Caco-2 (cell line): Measurements from ENCODE around the gene RFNG. TPM values are rescaled to one million over a fixed set of nuclear protein-coding genes. Genes with fewer than 3 reads are reported as not detected.

ENCODE experiments used
- BruUV-seq: library from RNA; stranded (reverse); fragments of 400-500 nt; replicated peaks from 2 replicates; lab custom pipeline; 2021; lab: Mats Ljungman, UMichigan
- CTCF ChIA-PET: fragments of 300-600 bp; sonication (Branson Sonifier 250); formaldehyde crosslinking; loops from one replicate; lab custom pipeline; 2022; ENCODE audit warnings: antibody characterized with exemption; lab: Charles Lee
- POLR2A ChIA-PET: fragments of 300-600 bp; sonication (Branson Sonifier 250); formaldehyde crosslinking; loops from one replicate; lab custom pipeline; 2022; ENCODE audit warnings: antibody characterized with exemption; lab: Charles Lee
- DNase-seq, 2 experiments: peaks; one replicate each; pipeline versions ENCODE4 v3.0.0 to v3.0.0-alpha.2; 2020 to 2022
- H3K27me3 ChIP-seq: replicated peaks from 2 replicates; pipeline ENCODE4 v1.6.0; 2011; ENCODE audit warnings: low read length; ENCODE audit not compliant: control insufficient read depth, insufficient read depth
- H3K36me3 ChIP-seq: 2 replicates; pipeline ENCODE4 v1.5.1; 2011; ENCODE audit warnings: low read length; ENCODE audit not compliant: control insufficient read depth, insufficient read depth
- H3K4me1 ChIP-seq: fragments of 250-450 bp; sonication (Bioruptor Pico); 2 replicates; pipeline ENCODE4 v1.5.1; 2020; ENCODE audit warnings: mild to moderate bottlenecking
- H3K4me3 ChIP-seq: 2 replicates; pipeline ENCODE4 v1.5.1; 2011; ENCODE audit warnings: low read depth, mild to moderate bottlenecking, control low read depth, low read length
- H3K9me3 ChIP-seq: fragments of 250-450 bp; sonication (Bioruptor Pico); 2 replicates; pipeline ENCODE4 v1.5.1; 2020; ENCODE audit warnings: mild to moderate bottlenecking, moderate library complexity
- H3K27ac Mint-ChIP-seq: one replicate; pipeline ENCODE4 v1.8.0; 2022; ENCODE audit warnings: mixed read lengths; ENCODE audit not compliant: unreplicated experiment
- H3K27me3 Mint-ChIP-seq: one replicate; pipeline ENCODE4 v1.8.0; 2022; ENCODE audit warnings: mixed read lengths; ENCODE audit not compliant: insufficient read depth, unreplicated experiment
- H3K36me3 Mint-ChIP-seq: one replicate; pipeline ENCODE4 v1.8.0; 2022; ENCODE audit warnings: mild to moderate bottlenecking, mixed read lengths; ENCODE audit not compliant: insufficient read depth, unreplicated experiment
- H3K4me1 Mint-ChIP-seq: one replicate; pipeline ENCODE4 v1.8.0; 2022; ENCODE audit warnings: low read depth, mixed read lengths; ENCODE audit not compliant: unreplicated experiment
- H3K4me3 Mint-ChIP-seq: one replicate; pipeline ENCODE4 v1.8.0; 2022; ENCODE audit warnings: mild to moderate bottlenecking, moderate library complexity, mixed read lengths; ENCODE audit not compliant: unreplicated experiment
- H3K9me3 Mint-ChIP-seq: one replicate; pipeline ENCODE4 v1.8.0; 2022; ENCODE audit warnings: mixed read lengths; ENCODE audit not compliant: unreplicated experiment
- intact Hi-C: fragments of 100-400 bp; cut with micrococcal nuclease; formaldehyde crosslinking; loops from one replicate; pipeline ENCODE4 v1.10.0; 2022; ENCODE audit not compliant: unreplicated experiment
- total RNA-seq: library from RNA; stranded (reverse); gene quantifications from 2 replicates; pipeline ENCODE4 v1.2.3, GENCODE V29; 2022
- TF ChIP-seq, protein P1 (sequence below), 2 experiments: fragments of 200-600 bp in 1 of 2; IDR thresholded peaks; 1 replicate in 1 of 2; 2 replicates in 1 of 2; pipeline versions ENCODE4 v1.5.1 to v1.8.0; 2011 to 2022; ENCODE audit warnings: antibody characterized with exemption in 1 of 2, control low read depth in 1 of 2, inconsistent platforms in 1 of 2, low read depth in 1 of 2, low read length in 1 of 2, mild to moderate bottlenecking in 1 of 2, moderate library complexity in 1 of 2; ENCODE audit not compliant: insufficient read depth in 1 of 2, severe bottlenecking in 1 of 2, unreplicated experiment in 1 of 2

Gene RFNG
- total RNA-seq, 1 experiment from 2014 or later = 35.5 TPM

DNA sequence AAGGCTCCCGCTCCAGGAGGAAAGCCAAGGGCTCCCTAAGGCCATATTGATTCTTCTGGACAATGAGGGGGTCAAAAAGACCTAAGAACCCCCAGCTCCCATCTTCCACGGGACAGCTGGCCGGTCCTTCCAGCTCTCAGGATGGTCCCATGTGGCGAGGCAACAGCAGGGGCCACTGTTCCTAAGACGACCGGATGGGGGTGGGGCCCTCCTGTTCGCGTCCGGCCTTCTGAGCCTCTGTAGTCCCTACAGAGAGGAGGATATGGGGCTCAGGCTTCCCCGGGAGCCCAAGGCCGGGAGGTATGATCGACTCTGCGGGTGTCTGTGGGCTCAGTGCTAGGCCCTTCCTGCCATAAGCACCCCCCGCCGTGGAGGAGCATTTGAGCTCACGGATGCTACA is 8.1 kb downstream of the RFNG start:
- TF ChIP-seq, protein P1, sequence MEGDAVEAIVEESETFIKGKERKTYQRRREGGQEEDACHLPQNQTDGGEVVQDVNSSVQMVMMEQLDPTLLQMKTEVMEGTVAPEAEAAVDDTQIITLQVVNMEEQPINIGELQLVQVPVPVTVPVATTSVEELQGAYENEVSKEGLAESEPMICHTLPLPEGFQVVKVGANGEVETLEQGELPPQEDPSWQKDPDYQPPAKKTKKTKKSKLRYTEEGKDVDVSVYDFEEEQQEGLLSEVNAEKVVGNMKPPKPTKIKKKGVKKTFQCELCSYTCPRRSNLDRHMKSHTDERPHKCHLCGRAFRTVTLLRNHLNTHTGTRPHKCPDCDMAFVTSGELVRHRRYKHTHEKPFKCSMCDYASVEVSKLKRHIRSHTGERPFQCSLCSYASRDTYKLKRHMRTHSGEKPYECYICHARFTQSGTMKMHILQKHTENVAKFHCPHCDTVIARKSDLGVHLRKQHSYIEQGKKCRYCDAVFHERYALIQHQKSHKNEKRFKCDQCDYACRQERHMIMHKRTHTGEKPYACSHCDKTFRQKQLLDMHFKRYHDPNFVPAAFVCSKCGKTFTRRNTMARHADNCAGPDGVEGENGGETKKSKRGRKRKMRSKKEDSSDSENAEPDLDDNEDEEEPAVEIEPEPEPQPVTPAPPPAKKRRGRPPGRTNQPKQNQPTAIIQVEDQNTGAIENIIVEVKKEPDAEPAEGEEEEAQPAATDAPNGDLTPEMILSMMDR (IDR thresholded peaks at IDR 0.05; ENCODE audit: insufficient read depth in 1 of 2, low read depth in 1 of 2, low read length in 1 of 2, severe bottlenecking in 1 of 2, unreplicated experiment in 1 of 2) = no peak
- no peak overlapping the region for H3K27ac Mint-ChIP-seq
- H3K4me1 ChIP-seq = no peaks in the 10 kb centered on the region
- no peak overlapping the region for H3K4me3 ChIP-seq
- no peak overlapping the region for H3K4me3 Mint-ChIP-seq
- H3K4me1 Mint-ChIP-seq = no peaks in the 10 kb centered on the region
- H3K27me3 Mint-ChIP-seq = no peaks in the 10 kb centered on the region
- no peaks in the 10 kb centered on the region for H3K9me3 ChIP-seq
- no peak for DNase-seq
- no peaks in the 10 kb centered on the region for H3K36me3 Mint-ChIP-seq
- ChIA-PET CTCF (no interaction called here), POLR2A (no interaction called here)
- H3K27me3 ChIP-seq = no peaks in the 10 kb centered on the region
- H3K9me3 Mint-ChIP-seq = peaks cover 9% of the 10 kb centered on the region
- intact Hi-C loops = no loop called here
- no peaks in the 10 kb centered on the region for H3K36me3 ChIP-seq
- no TSS peak for BruUV-seq

DNA sequence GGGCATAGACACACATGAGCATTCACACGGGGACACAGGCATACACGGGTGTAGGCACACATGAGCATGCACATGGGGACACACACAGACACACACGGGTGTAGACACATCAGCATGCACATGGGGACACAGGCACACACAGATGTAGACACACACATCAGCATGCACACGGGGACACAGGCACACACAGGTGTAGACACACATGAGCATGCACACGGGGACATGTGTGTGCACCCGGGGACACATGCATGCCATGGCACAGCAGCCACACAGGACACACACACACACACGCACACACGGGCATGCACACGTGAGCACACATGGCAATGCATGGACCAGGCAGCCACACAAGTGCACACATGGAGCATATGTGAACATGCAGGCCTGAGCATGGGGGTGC is 9.0 kb downstream of the RFNG start:
- ChIA-PET POLR2A (no interaction called here), CTCF (no interaction called here)
- no peak overlapping the region for H3K4me3 ChIP-seq
- H3K27me3 Mint-ChIP-seq = no peaks in the 10 kb centered on the region
- H3K9me3 Mint-ChIP-seq = peaks cover 9% of the 10 kb centered on the region
- TF ChIP-seq, protein P1 (IDR thresholded peaks at IDR 0.05; ENCODE audit: insufficient read depth in 1 of 2, low read depth in 1 of 2, low read length in 1 of 2, severe bottlenecking in 1 of 2, unreplicated experiment in 1 of 2) = no peak
- BruUV-seq = no TSS peak
- intact Hi-C loops = no loop called here
- no peaks in the 10 kb centered on the region for H3K27me3 ChIP-seq
- peaks cover 4% of the 10 kb centered on the region; the same call in 1 of the 2 replicates for H3K4me1 ChIP-seq
- no peak for DNase-seq
- H3K36me3 ChIP-seq = no peaks in the 10 kb centered on the region
- no peaks in the 10 kb centered on the region for H3K9me3 ChIP-seq
- peaks cover 4% of the 10 kb centered on the region for H3K36me3 Mint-ChIP-seq
- no peaks in the 10 kb centered on the region for H3K4me1 Mint-ChIP-seq
- H3K27ac Mint-ChIP-seq = no peak overlapping the region
- H3K4me3 Mint-ChIP-seq = no peak overlapping the region

DNA sequence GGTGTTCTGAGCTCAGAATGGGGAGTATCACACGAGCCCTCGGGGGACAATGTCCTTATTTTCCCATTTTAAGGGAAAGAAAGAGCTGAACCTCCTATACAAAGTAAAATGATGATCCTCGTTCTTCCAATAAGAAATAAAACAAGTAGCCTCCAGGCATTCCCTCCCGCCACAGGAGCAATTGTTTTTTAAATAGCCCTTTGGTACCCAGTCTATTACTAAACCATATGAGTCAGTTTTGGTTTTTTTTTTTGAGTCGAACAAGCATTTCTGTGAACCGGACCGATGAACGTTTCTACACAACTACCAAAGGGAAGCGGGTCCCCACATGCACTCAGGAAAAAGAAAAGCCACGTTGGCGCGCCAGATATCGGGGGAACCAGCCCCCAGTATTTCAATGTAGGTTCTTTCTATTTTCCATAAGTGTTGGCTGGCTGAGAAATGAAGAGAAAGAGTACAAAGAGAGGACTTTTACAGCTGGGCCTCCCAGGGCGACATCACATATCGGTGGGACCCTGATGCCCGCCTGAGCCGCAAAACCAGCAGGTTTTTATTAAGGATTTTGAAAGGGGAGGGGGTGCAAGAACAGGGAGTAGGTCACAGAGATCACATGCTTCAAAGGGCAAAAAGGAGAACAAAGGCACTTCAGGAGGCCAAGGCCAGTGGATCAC is 10.3 kb downstream of the RFNG start:
- Mint-ChIP-seq H3K4me3 (no peak overlapping the region), H3K9me3 (peaks cover 9% of the 10 kb centered on the region), H3K4me1 (no peaks in the 10 kb centered on the region), H3K27me3 (no peaks in the 10 kb centered on the region), H3K27ac (no peak overlapping the region), H3K36me3 (peaks cover 10% of the 10 kb centered on the region)
- Histone ChIP-seq H3K27me3 (no peaks in the 10 kb centered on the region), H3K9me3 (no peaks in the 10 kb centered on the region), H3K36me3 (no peaks in the 10 kb centered on the region), H3K4me3 (no peak overlapping the region), H3K4me1 (peaks cover 10% of the 10 kb centered on the region)
- TF ChIP-seq, protein P1 (IDR thresholded peaks at IDR 0.05; ENCODE audit: insufficient read depth in 1 of 2, low read depth in 1 of 2, low read length in 1 of 2, severe bottlenecking in 1 of 2, unreplicated experiment in 1 of 2) = no peak
- intact Hi-C loops = no loop called here
- ChIA-PET POLR2A (no interaction called here), CTCF (interaction anchor here (0.9 to 1.4 kb wide), 3 partner anchors 10 to 39 kb away, joined by 3 to 7 read pairs (median 7); partner anchors contain the start of gene RAC3)
- no TSS peak for BruUV-seq
- DNase-seq = no peak
